ENCODE results near the gene GPR42.

GPR42 gene, protein sequence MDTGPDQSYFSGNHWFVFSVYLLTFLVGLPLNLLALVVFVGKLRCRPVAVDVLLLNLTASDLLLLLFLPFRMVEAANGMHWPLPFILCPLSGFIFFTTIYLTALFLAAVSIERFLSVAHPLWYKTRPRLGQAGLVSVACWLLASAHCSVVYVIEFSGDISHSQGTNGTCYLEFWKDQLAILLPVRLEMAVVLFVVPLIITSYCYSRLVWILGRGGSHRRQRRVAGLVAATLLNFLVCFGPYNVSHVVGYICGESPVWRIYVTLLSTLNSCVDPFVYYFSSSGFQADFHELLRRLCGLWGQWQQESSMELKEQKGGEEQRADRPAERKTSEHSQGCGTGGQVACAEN

DNA sequence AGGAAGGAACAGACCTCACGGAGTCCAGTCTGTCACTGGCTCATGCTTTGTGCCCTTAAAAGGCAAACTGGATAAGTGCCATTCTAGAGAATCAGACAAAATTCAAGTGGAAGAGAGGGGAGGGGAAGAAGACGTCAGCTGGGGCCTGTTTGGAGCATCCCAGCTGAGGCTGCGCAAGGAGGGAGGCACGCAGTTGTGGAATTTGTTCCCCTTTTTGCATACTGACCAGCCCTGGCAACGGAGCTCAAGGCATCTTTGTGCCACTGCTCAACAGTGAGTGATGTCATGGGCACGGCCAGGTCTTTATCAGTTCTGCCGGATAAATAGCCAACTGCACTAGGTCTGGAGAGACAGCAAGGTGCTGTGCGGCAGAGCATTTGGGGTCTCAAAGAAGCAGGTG, at the start of gene GPR42:
GPR42 (plus strand) TSS at position 347 of the 400 bp plus-strand sequence. CDS start 292 bp downstream, outside the sequence.
- DNase-seq (ENCODE audit: low read depth, low spot score), result no peak

DNA sequence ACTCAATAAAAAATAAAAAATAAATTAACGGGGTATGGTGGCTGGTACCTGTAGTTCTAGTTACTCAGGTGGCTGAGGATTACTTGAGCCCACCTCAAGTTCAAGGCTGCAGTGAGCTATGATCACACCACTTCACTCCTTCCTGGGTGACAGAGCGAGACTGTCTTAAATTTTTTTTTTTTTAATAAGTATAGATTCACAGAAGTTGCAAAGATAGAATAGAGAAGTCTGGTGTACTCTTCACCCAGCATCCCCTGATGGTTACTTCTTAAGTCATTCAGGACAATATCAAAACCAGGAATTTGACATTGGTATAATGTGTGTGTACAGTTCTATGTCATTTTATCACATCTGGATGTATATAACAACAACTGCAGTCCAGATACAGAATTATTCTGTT, 49.6 kb upstream of the GPR42 start:
- DNase-seq (ENCODE audit: low read depth, low spot score), result no peak

DNA sequence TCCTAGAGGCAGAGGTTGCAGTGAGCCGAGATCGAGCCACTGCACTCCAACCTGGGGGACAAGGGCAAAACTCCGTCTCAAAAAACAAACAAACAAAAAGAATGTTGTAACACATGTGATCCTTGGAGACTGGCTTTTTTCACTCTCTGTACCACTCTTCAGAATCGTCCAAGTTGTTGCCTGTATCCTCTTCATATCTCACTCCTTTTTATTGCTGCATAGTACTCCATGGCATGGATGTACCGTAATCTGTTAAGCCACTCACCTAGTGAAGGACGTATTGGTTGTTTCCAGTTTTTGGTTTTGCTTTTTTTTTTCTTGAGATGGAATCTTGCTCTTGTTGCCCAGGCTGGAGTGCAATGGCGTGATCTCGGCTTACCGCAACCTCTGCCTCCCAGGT, 48.9 kb upstream of the GPR42 start:
- DNase-seq (ENCODE audit: low read depth, low spot score), result no peak

DNA sequence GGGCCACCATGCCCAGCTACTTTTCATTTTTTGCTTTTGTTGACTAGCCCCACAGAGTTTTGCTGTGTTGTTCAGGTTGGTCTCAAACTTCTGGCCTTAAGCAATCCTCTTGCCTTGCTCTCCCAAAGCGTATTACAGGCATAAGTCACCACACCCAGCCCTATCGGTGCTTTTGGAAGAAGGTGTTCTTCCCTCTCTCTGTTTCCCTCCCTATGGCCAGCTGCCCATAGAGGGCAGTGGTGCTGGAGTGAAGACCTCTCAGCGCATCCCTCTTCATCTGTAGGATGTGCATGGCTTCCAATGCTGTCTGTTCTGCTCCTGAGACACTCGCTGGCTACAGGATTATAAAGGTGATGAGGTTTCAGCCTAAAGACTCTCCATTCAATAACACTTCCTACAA, 43.2 kb upstream of the GPR42 start:
- no peak for DNase-seq (ENCODE audit: low read depth, low spot score)

DNA sequence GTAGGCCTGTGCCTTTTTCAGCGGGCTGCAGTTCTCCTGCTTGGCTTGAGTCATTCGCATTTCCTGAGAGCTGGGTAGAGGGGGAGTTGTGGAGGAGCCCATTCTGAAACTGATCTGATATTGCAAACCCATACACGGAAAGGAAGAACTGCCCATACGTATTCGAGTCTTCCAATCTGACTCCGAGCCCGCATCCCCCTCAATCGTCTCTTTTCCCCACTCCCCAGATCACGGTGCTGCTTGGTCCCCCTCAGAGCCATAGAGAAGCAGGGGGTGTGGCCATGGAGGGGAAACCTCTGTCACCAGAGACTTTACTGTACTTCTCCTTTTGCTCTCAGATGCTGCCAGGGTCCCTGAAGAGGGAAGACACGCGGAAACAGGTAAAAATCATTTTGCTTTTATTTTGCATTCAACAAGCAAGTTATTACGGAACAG, 42.0 kb upstream of the GPR42 start, which contains the start of gene CD22:
CD22 (plus strand) TSS at position 337 of the 435 bp plus-strand sequence. CDS start 2,854 bp downstream, outside the sequence.
- DNase-seq (ENCODE audit: low read depth, low spot score), result no peak

DNA sequence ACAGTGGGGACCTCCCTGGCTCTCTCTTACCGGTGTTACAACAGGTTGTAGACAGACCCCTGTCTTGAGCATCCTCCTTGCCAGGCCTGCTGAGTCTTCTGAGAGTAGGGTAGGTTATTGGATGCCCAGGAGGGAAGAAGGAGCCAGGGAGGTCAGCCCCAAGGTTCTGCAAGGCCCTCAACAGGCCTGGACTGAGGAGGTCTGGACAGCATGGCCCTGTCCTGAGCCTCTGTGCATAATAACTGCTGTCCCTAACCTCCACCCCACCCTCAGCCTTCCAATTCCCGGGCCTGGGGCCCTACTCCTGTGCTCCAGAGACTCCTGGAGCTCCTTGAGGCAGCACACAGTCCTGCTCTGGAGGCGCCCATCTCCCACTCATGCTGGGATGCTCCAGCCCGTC, 41.5 kb upstream of the GPR42 start:
- no peak for DNase-seq (ENCODE audit: low read depth, low spot score)

DNA sequence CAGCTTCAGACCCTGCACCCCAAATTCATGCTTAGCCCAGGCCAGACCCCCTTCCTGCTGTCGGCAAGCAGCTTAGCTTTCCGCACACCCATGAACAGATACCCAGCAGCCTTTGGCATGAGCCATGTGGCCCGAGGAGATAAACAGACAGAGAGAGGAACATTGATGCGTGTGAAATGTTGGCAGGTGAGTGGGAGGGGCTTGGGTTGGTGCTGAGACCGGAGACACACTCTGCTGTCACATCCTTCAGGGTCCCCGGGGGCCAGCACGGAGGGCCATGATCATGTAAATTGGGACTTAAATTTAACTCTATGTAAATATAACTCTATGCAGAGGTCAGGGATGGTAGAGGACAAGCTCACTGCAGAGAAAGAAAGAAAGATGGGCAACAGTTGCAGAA, 40.4 kb upstream of the GPR42 start:
- no peak for DNase-seq (ENCODE audit: low read depth, low spot score)

DNA sequence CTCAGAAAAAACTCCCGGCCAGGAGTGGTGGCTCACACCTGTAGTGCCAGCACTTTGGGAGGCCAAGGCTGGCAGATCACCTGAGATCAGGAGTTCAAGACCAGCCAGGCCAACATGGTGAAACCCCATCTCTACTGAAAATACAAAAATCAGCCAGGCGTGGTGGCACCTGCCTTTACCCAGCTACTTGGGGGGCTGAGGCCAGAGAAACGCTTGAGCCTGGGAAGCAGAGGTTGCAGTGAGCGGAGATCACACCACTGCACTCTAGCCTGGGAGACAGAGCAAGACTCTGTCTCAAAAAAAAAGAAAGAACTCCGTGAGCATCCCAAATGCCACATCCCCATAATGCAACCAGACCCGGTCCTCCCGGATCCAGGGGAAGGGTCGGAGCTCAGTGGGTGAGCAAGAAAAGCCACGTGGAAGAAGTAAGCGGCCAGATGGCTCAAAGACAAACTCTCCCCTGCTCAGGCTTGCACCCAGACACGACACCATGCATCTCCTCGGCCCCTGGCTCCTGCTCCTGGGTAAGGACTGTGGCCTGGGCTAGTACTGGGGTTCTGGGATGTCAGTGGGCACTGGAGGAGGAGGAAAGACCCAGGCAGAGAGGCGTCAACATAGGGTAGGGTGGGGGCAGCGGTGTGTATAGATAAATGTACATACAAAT, 39.2 kb upstream of the GPR42 start:
- DNase-seq (ENCODE audit: low read depth, low spot score), result no peak

DNA sequence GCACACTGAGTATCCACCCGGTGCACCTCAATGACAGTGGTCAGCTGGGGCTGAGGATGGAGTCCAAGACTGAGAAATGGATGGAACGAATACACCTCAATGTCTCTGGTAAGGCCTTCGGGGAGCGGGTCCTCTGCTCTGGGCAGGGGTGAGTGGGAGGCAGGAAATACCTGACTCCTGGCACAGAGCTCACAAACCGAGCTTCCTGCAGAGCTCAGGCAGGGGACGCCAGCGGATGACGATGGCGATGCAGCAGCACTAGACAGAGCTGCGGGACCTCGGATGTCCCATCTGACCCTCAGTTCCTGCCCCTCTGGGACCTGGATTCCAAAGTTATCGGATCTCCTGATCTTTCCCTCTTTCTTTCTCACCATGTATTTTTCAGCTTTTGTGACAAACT, 38.1 kb upstream of the GPR42 start:
- DNase-seq (ENCODE audit: low read depth, low spot score), result no peak

DNA sequence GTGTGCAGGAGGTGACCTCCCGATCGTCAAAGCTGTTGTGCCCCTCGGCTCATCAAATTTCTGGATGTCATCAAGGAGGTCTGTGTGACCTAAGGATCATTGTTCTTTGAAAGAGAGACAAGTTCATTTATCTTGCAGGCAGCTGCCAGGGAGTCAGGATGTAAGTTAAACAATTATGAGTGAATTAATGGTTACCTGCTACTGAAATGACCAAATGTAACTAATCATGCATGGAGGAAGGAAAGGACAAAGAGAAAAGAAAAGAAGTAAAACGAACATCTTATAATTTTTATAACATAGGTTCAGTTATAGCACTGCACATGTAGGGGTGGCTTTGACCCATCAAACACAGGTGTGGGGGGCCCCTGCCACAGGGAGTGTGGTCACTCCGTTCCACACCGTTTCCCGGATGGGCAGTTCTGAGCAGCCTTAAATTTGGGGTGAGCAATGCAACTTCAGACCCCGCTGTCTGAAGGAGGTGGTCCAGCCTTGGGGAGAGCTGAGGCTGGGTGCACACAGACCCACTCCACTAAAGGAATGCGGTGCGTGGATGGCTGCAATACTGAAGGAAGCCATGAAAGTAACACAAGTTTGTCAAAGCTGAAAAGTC, 36.6 kb upstream of the GPR42 start:
- no peak for DNase-seq (ENCODE audit: low read depth, low spot score)

DNA sequence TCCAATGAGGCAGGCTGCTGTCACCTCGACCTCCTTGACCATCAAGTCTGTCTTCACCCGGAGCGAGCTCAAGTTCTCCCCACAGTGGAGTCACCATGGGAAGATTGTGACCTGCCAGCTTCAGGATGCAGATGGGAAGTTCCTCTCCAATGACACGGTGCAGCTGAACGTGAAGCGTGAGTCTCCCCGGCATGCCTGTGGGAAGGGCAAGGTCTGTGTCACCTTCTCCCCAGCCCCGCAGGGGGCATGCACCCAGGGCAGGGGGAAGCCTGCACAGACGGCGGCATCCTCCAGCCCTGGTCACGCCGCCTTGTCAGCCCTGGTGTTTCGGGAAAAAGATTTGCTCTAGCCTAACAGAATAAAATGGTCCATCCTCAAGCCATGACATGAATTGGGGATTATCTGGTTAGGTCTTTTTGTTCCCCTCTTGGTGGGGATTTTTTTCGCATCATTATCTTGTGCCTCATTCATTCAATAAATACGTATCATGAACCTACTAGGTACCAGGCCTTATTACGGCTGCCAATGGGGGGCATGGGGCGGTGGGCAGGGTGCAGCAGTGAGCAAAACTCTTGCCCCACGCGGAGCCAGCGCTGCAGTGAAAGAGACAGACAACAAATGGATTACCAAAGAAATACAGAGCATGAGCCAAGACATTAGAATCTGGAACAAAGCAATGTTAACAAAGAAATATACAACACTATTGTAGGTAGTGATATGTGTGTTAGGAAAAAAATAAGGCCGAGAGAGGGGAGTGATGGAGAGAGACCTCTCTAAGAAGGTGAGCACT, 34.5 kb upstream of the GPR42 start:
- no peak for DNase-seq (ENCODE audit: low read depth, low spot score)

DNA sequence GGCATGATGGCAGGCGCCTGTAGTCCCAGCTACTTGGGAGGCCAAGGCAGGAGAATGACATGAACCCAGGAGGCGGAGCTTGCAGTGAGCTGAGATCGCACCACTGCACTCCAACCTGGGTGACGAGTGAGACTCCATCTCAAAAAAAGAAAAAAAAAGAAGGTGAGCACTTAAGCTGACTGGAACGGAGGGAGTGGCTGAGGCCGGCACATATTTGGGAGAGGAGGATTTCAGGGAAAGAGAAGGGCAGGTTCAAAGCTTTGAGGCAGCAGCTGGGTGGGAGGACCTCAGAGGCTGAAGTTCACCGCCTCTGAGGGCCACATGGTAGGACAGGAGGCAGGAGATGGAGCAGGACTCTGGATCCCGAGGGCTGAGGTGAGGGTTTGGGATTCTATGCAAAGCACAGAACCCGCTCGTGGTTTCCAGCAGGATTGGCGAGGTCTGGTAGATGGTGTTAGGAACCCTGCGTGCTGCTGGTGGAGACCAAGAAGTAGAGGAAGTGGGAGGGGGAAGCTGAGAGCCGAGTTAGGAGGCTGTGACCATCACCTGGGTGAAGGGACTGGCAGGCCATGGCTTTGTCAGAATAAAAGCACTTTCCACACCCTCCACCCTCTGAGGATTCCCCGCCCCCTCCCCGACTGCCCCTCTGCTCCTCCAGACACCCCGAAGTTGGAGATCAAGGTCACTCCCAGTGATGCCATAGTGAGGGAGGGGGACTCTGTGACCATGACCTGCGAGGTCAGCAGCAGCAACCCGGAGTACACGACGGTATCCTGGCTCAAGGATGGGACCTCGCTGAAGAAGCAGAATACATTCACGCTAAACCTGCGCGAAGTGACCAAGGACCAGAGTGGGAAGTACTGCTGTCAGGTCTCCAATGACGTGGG, 33.5 kb upstream of the GPR42 start:
- DNase-seq (ENCODE audit: low read depth, low spot score), result no peak

DNA sequence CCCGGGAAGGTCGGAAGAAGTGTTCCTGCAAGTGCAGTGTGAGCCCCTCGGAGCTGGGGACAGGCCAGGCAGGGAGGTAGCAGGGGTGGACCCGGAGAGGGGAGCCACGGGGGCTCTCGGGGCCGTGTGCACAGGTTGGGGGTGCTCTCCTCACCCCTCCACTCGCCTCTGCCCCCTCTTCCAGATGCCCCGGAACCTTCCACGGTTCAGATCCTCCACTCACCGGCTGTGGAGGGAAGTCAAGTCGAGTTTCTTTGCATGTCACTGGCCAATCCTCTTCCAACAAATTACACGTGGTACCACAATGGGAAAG, 32.9 kb upstream of the GPR42 start:
- DNase-seq (ENCODE audit: low read depth, low spot score), result no peak

DNA sequence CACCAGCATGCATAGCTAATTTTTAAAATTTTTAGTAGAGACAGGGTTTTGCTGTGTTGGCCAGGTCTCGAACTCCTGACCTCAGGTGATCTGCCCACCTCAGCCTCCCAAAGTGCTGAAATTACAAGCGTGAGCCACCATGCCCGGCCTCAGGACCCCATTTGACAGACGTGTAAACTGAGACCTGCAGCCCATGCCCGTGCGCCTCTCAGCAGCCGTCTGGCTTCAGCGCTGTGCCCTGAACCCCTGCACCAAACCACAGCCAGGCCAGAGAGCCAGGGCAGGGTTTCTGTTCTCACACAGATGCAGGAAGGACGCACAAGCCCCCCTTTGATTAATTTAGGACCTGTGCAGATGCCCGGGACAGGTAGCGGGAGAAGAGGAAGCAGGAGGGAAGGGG, 30.4 kb upstream of the GPR42 start:
- no peak for DNase-seq (ENCODE audit: low read depth, low spot score)

DNA sequence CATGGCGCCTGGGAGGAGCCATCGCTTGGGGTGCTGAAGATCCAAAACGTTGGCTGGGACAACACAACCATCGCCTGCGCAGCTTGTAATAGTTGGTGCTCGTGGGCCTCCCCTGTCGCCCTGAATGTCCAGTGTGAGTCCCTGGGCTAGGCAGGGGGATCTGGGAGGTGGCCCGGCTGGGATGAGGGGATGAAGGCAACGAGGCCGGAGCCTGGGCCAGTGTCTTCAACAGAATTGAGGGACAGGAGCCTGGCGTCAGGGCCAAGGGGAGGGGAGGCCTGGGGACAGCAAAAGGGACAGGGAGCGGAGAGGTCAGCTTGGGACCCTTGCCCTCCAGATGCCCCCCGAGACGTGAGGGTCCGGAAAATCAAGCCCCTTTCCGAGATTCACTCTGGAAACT, 29.9 kb upstream of the GPR42 start:
- DNase-seq (ENCODE audit: low read depth, low spot score), result no peak

DNA sequence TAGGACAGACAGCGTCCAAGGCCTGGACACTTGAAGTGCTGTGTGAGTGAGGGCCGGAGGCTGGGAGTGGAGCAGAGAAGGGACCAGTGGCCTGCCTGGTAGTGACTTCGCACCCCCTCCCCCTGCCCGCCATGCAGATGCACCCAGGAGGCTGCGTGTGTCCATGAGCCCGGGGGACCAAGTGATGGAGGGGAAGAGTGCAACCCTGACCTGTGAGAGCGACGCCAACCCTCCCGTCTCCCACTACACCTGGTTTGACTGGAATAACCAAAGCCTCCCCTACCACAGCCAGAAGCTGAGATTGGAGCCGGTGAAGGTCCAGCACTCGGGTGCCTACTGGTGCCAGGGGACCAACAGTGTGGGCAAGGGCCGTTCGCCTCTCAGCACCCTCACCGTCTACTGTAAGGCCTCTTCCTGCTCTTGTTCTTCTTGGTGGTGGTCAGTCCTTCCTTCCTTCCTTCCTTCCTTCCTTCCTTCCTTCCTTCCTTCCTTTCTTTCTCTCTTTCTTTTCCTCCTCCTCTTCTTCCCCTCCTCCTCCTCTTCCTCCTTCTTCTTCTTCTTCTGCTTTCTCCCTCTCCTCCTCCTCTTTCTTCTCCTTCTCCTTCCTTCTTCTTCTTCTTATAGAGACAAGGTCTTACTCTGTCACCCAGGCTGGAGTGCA, 29.2 kb upstream of the GPR42 start:
- DNase-seq (ENCODE audit: low read depth, low spot score), result no peak

DNA sequence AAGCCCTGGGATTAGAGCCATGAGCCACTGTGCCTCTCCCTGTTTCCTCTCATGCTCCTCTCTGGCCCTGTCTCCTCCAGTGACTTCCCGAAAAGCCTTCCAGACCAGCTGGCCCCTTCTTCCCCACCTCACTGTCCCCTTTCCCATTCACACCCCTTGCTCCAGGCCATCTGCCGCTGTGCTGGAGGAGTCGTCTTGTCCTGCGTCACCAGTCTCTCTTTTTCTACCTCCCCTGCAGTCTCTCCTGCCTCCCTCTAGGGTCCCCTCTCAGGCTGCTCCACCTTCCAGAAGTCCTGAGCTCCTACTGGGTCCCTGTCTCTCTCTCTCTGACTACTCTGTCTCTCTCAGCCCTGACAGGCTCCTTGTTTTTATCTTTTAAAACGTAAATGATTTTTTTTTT, 28.4 kb upstream of the GPR42 start:
- DNase-seq (ENCODE audit: low read depth, low spot score), result no peak

DNA sequence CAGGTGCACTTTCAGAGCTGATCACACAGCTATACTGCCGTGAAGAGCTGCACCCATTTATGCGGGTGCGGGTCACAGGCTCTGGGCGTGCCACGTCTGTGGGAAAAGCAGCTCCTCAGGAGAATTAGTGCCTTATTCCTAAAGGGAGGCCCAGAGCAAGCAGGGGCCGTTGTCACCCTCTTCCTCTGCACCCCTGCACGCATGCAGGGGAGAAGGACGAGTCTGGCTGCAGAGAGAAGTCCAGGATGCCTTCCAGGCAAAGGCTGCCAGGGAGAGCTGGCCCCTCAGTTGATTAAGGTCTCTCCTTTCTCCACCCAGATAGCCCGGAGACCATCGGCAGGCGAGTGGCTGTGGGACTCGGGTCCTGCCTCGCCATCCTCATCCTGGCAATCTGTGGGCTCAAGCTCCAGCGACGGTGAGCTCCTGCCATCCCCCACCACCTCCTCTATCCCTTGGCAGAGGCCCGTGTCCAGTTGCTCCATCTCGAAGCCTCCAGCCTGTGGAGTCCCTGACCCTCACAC, 26.3 kb upstream of the GPR42 start:
- no peak for DNase-seq (ENCODE audit: low read depth, low spot score)

DNA sequence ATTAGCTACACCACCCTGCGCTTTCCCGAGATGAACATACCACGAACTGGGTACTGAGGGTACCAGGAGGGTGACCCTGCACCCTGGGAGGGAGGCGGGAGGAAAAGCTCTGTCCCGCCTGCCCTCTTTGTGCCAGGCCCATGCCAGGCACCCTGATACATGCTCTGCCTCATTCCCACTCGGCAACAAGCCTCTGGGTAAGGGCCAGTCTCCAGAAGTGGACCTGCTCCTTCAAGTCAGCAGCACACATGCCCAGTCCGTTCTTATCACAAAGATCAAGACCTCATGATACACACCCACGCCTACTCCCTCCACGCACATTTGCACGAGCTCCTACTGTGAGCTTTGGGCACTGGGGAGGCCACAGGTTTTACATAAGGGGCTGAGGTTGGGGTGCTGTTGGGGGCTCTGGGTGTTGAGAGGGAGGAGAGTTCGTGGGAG, 25.2 kb upstream of the GPR42 start:
- no peak for DNase-seq (ENCODE audit: low read depth, low spot score)
